Liver (tissue), 9 donors: Measurements from ENCODE around the gene SLC7A6OS. TPM values are rescaled to one million over a fixed set of nuclear protein-coding genes. Genes with fewer than 3 reads are reported as not detected.

Experiments
- DNase-seq: peaks from one replicate; pipeline ENCODE4 v3.0.0-alpha.2; 2017; ENCODE audit warnings: low spot score
- H3K27ac ChIP-seq, 2 donors: one replicate each; pipeline ENCODE4 v1.7.0; 2013; ENCODE audit warnings: inconsistent platforms in 2 of 2, low read length in 2 of 2, control low read depth in 1 of 2, low read depth in 1 of 2, mild to moderate bottlenecking in 1 of 2
- H3K27me3 ChIP-seq, 4 donors: one replicate each; pipeline versions ENCODE4 v1.6.1 to v1.7.0; 2013; ENCODE audit warnings: low read length in 3 of 4, inconsistent platforms in 1 of 4, mild to moderate bottlenecking in 1 of 4, moderate library complexity in 1 of 4; ENCODE audit not compliant: control insufficient read depth in 4 of 4, insufficient read depth in 4 of 4
- H3K36me3 ChIP-seq, 4 donors: one replicate each; pipeline versions ENCODE4 v1.6.1 to v1.7.0; 2013; ENCODE audit warnings: low read length in 3 of 4, mild to moderate bottlenecking in 3 of 4, low read depth in 1 of 4, moderate library complexity in 1 of 4; ENCODE audit not compliant: control insufficient read depth in 4 of 4, insufficient read depth in 3 of 4
- H3K4me1 ChIP-seq, 4 donors: one replicate each; pipeline versions ENCODE4 v1.6.1 to v1.7.0; 2013; ENCODE audit warnings: low read length in 3 of 4, mild to moderate bottlenecking in 3 of 4, moderate library complexity in 1 of 4; ENCODE audit not compliant: control insufficient read depth in 4 of 4, insufficient read depth in 4 of 4
- H3K4me3 ChIP-seq, 3 donors: one replicate each; pipeline versions ENCODE4 v1.6.1 to v1.7.0; 2013; ENCODE audit warnings: low read length in 3 of 3, control low read depth in 1 of 3, low read depth in 1 of 3, mild to moderate bottlenecking in 1 of 3
- H3K9ac ChIP-seq, 2 donors: one replicate each; pipeline ENCODE4 v1.7.0; 2013; ENCODE audit warnings: low read length in 2 of 2, mild to moderate bottlenecking in 2 of 2, moderate library complexity in 2 of 2, control low read depth in 1 of 2, low read depth in 1 of 2
- H3K9me3 ChIP-seq, 4 donors: one replicate each; pipeline versions ENCODE4 v1.6.1 to v1.7.0; 2013; ENCODE audit warnings: low read length in 3 of 4; ENCODE audit not compliant: control insufficient read depth in 4 of 4
- ATF3 ChIP-seq: IDR thresholded peaks from 2 replicates; pipeline ENCODE4 v1.6.1; 2016; ENCODE audit warnings: antibody characterized with exemption
- CTCF ChIP-seq: fragments of 150-350 bp; IDR thresholded peaks from 2 replicates; pipeline ENCODE4 v1.5.1; 2017; ENCODE audit warnings: improper control_type of control experiment, low read depth, low read length; ENCODE audit not compliant: missing input control
- EGR1 ChIP-seq, 2 donors: IDR thresholded peaks; 2 replicates each; pipeline ENCODE4 v1.6.1; 2016 to 2018; ENCODE audit warnings: antibody characterized with exemption in 2 of 2, low read depth in 2 of 2
- FOXA1 ChIP-seq: IDR thresholded peaks from 2 replicates; pipeline ENCODE4 v1.6.1; 2016; ENCODE audit warnings: antibody characterized with exemption
- FOXA2 ChIP-seq: IDR thresholded peaks from 2 replicates; pipeline ENCODE4 v1.6.1; 2016; ENCODE audit warnings: antibody characterized with exemption
- GABPA ChIP-seq, 2 donors: IDR thresholded peaks in 1 of 2; conservative IDR thresholded peaks in 1 of 2; 2 replicates each; pipeline ENCODE4 v1.6.1; 2016; ENCODE audit warnings: antibody characterized with exemption in 2 of 2, mild to moderate bottlenecking in 1 of 2, moderate library complexity in 1 of 2
- HNF4A ChIP-seq, 2 donors: conservative IDR thresholded peaks; 2 replicates each; pipeline ENCODE4 v1.6.1; 2016; ENCODE audit warnings: antibody characterized with exemption in 2 of 2, mild to moderate bottlenecking in 2 of 2
- HNF4G ChIP-seq: IDR thresholded peaks from 2 replicates; pipeline ENCODE4 v1.6.1; 2016; ENCODE audit warnings: antibody characterized with exemption
- JUND ChIP-seq, 2 donors: IDR thresholded peaks; 2 replicates each; pipeline ENCODE4 v1.6.1; 2016; ENCODE audit warnings: antibody characterized with exemption in 2 of 2
- MAX ChIP-seq: IDR thresholded peaks from 2 replicates; pipeline ENCODE4 v1.6.1; 2016; ENCODE audit warnings: antibody characterized with exemption
- NR2F2 ChIP-seq: IDR thresholded peaks from 2 replicates; pipeline ENCODE4 v1.6.1; 2016; ENCODE audit warnings: antibody characterized with exemption
- RAD21 ChIP-seq, 2 donors: IDR thresholded peaks; 2 replicates each; pipeline ENCODE4 v1.6.1; 2016; ENCODE audit warnings: antibody characterized with exemption in 2 of 2, mild to moderate bottlenecking in 2 of 2
- REST ChIP-seq: IDR thresholded peaks from 2 replicates; pipeline ENCODE4 v1.6.1; 2016; ENCODE audit warnings: antibody characterized with exemption, mild to moderate bottlenecking
- RXRA ChIP-seq, 2 donors: IDR thresholded peaks; 2 replicates each; pipeline ENCODE4 v1.6.1; 2017 to 2018; ENCODE audit warnings: antibody characterized with exemption in 2 of 2, mild to moderate bottlenecking in 1 of 2
- SP1 ChIP-seq: IDR thresholded peaks from 2 replicates; pipeline ENCODE4 v1.6.1; 2018; ENCODE audit warnings: antibody characterized with exemption, mild to moderate bottlenecking
- TAF1 ChIP-seq: conservative IDR thresholded peaks from 2 replicates; pipeline ENCODE4 v1.6.1; 2016; ENCODE audit warnings: antibody characterized with exemption, mild to moderate bottlenecking
- YY1 ChIP-seq: IDR thresholded peaks from 2 replicates; pipeline ENCODE4 v1.6.1; 2016; ENCODE audit warnings: antibody characterized with exemption, mild to moderate bottlenecking
- ZBTB33 ChIP-seq: IDR thresholded peaks from 2 replicates; pipeline ENCODE4 v1.6.1; 2016; ENCODE audit warnings: antibody characterized with exemption
- WGBS: extraction: QIAGEN DNeasy Blood & Tissue Kit; methylation state at CpG from one replicate; pipeline ENCODE4 v1.1.7; 2013; 5-methylcytosine and 5-hydroxymethylcytosine counted together
- polyA plus RNA-seq, 2 donors: library from polyadenylated mRNA; stranded (reverse) in 1 of 2; unstranded in 1 of 2; fragments of 200-250 nt in 1 of 2; fragments of >200 nt in 1 of 2; fragmentation: Nextera tagmentation in 1 of 2; extraction: Ambion mirVana in 1 of 2; gene quantifications; one replicate each; pipeline versions ENCODE4 v1.2.1 to v1.2.3, GENCODE V29; 2013 to 2015
- total RNA-seq, 2 donors: library from RNA; depleted of rRNA; stranded (reverse); fragments of >200 nt; gene quantifications; one replicate each; pipeline ENCODE4 v1.2.3, GENCODE V29; 2014
- donor health status: healthy.
- donor health status: healthy.
- donor health status: healthy.
- donor health status: healthy.
- donor health status: healthy.

Gene SLC7A6OS
- total and polyA plus RNA-seq, 4 donors = 2.6 to 8.3 (median 5.5) TPM

GRCh38 chr16:68347605-68348004 is 36.9 kb upstream of the SLC7A6OS start:
- Histone ChIP-seq H3K9ac (no peak overlapping the region), H3K27me3 (no peaks in the 10 kb centered on the region), H3K4me1 (peaks cover 2 to 20% (median 17%) of the 10 kb centered on the region in 4 donors), H3K9me3 (no peaks in the 10 kb centered on the region), H3K36me3 (peaks cover 6 to 54% (median 22%) of the 10 kb centered on the region in 4 donors), H3K4me3 (no peak overlapping the region), H3K27ac (no peak overlapping the region)
- no peak for DNase-seq
- TF ChIP-seq FOXA1 (no peak), RXRA (IDR thresholded peaks at IDR 0.05) (no peak), JUND (IDR thresholded peaks at IDR 0.05) (no peak), RAD21 (IDR thresholded peaks at IDR 0.05) (no peak), FOXA2 (no peak), TAF1 (no peak), HNF4A (conservative IDR thresholded peaks at IDR 0.05) (no peak), MAX (no peak), ATF3 (no peak), ZBTB33 (no peak), HNF4G (no peak), YY1 (no peak), SP1 (no peak), GABPA (IDR thresholded peaks at IDR 0.05 in 1 of 2, conservative IDR thresholded peaks at IDR 0.05 in 1 of 2) (no peak), REST (no peak), NR2F2 (no peak), EGR1 (IDR thresholded peaks at IDR 0.05; ENCODE audit: low read depth in 2 of 2) (no peak), CTCF (no peak)
- WGBS = 95% methylated on average over 4 of the region's 4 CpGs
